Uterine smooth muscle cell (primary cell): ENCODE results near the gene C19orf53. TPM values are rescaled to one million over a fixed set of nuclear protein-coding genes. Genes with fewer than 3 reads are reported as not detected.

ENCODE experiments used
- total RNA-seq: library from RNA; depleted of rRNA; stranded (reverse); fragments of >200 nt; gene quantifications from 2 replicates; pipeline ENCODE4 v1.2.3, GENCODE V29; 2014

The C19orf53 gene
- 57.2 and 63.3 TPM in 2 replicates for total RNA-seq

DNA sequence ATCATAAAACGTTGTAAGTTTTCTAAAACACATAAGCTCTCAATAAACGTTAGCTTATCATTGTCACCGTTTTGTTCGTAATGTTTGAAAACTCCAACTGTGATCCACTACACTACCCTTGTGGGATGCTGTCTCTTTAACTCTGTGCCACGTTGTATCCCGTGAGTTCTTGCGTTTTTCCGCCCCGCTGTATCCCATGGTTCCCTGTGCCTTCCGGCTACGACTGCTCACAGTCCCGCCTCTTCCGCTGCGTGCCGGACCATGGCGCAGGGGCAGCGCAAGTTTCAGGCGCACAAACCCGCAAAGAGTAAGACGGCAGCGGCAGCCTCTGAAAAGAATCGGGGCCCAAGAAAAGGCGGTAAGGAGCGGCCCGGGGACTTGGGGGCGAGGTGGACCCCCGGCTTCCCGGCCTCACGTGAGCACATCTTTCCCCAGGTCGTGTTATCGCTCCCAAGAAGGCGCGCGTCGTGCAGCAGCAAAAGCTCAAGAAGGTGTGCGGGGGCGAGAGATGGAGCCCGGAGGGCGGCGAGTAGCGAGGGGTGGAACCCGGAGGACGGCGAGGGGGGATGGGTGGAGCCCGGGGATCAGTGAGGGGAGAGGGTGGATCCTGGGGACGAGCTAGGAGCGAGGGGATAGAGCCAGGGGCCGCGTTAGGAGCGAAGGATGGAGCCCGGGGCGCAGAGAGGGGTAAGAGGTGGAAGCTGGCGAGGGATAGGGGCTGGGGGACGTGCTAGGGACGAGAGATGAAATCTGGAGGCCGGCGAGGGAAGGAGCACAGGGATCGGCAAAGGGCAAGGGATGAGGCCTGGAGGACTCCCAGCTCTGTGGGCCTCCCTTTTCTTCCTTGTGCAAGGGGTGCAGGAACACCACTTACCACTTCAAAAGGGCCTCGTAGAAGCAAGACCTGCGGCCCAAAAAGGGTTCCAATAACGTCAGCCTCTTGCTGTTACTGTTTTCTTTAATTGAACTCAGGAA is at the start of gene C19orf53:
TSS of gene C19orf53 (plus strand) at position 240 of the 975 bp plus-strand sequence. CDS start at position 262, 22 bp downstream.

GRCh38 chr19:13764101-13764807 is 10.0 kb upstream of the C19orf53 start, which contains the start of gene MRI1:
TSS of gene MRI1 (plus strand) at chr19:13764522. CDS start at chr19:13764589, 67 bp downstream.

DNA sequence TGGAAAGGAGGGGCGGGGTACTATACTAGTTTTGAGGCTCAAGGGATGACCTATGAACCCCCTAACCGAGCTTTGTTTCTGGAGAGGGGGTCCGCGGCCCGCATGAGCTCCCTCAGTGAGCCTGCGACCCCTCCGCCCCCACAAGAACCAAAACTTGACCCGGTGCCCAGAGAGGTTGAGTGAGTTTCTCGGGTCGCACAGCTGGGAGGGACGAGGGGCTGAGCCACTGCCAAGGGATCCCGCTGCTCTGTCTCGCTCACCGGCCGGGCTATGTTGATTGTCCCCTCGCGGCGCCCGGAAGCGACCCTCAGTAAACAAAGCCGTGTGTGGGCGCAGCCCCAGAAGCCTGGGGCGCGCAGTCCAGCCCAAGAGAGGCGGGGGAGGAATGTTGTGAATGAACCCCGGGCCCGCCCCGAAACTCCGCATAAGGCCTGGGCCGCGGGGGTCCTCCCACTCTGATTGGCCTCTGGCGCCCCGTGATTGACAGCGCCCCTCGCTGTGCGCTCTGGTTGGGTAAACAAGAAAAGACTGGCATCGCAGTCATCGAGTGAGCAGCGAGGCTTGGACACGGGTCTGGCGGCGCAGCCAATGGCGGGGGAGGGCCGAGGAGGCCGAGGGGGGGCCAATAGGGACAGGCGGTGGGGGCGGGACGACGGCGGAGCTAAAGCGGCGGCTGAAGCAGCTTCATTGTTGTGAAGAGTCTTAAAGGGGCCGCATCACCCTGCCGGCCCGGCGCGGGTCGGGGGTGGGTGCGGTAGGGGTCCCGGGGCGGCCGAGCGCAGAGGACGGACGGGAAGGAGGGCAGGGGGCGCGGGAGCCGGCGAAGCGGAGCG is 20.7 kb downstream of the C19orf53 start, which contains the start of gene ZSWIM4:
TSS of gene ZSWIM4 (plus strand) at position 687 of the 833 bp plus-strand sequence. CDS start 206 bp downstream, outside the sequence.

Other genes with a start within 250 kb of the C19orf53 start
- gene MRI1, start 9.9 kb upstream of the C19orf53 start, total RNA-seq: 30.6 and 54.3 TPM in 2 replicates
- gene ZSWIM4, start 21.0 kb downstream of the C19orf53 start, total RNA-seq: 5.5 and 11.7 TPM in 2 replicates
- gene NANOS3, start 102.7 kb downstream of the C19orf53 start, total RNA-seq: not detected in 2 replicates
- gene BRME1, start 131.7 kb downstream of the C19orf53 start, total RNA-seq: 0.55 and 0.87 TPM in 2 replicates
- 6.9 and 8.0 TPM in 2 replicates for gene CC2D1A, start 131.7 kb downstream of the C19orf53 start, total RNA-seq
- under 0.01 and 1.2 TPM in 2 replicates for gene PODNL1, start 164.0 kb downstream of the C19orf53 start, total RNA-seq
- 5.5 and 14.9 TPM in 2 replicates for gene DCAF15, start 178.1 kb downstream of the C19orf53 start, total RNA-seq
- gene RFX1, start 231.9 kb downstream of the C19orf53 start, total RNA-seq: 3.7 and 3.9 TPM in 2 replicates